GM12875 (cell line): Measurements from ENCODE around the gene A4GALT.
"Not testable (repeated sequence)": the region's sequence is repeated elsewhere in the genome, so short reads cannot be mapped to it uniquely, and the experiment has no call there.

Source experiments
- H3K4me3 ChIP-seq: one replicate; pipeline ENCODE4 v1.5.1; 2011; ENCODE audit warnings: low read depth, low read length, control low read depth
- CTCF ChIP-seq: IDR thresholded peaks from 2 replicates; pipeline ENCODE4 v1.5.1; 2011; ENCODE audit warnings: low read depth, mild to moderate bottlenecking, control low read depth, inconsistent platforms, low read length, moderate library complexity, borderline replicate concordance; ENCODE audit not compliant: insufficient read depth

The A4GALT gene

GRCh38 chr22:42678894-42679293 lies 41.8 kb downstream of the A4GALT start:
- no peak for TF ChIP-seq CTCF
- no peak overlapping the region for H3K4me3 ChIP-seq

GRCh38 chr22:42677936-42678335 lies 42.7 kb downstream of the A4GALT start:
- not testable (repeated sequence) for H3K4me3 ChIP-seq

- TF ChIP-seq CTCF = no peak
Observed at GRCh38 chr22:42676059-42676607, 44.5 kb downstream of the A4GALT start.

GRCh38 chr22:42673898-42674401 lies 46.7 kb downstream of the A4GALT start:
- TF ChIP-seq CTCF = no peak
- no peak overlapping the region for H3K4me3 ChIP-seq

More at GRCh38 chr22:42676059-42676607, 44.5 kb downstream of the A4GALT start:
- no peak overlapping the region for H3K4me3 ChIP-seq

GRCh38 chr22:42673071-42673470 lies 47.6 kb downstream of the A4GALT start:
- H3K4me3 ChIP-seq = not testable (repeated sequence)

- no peak overlapping the region for H3K4me3 ChIP-seq
- no peak for TF ChIP-seq CTCF
Observed at GRCh38 chr22:42670921-42671709, 49.6 kb downstream of the A4GALT start.

GRCh38 chr22:42670046-42670445 lies 50.6 kb downstream of the A4GALT start:
- TF ChIP-seq CTCF = no peak
- no peak overlapping the region for H3K4me3 ChIP-seq

- not testable (repeated sequence) for H3K4me3 ChIP-seq
Observed at GRCh38 chr22:42666393-42666792, 54.3 kb downstream of the A4GALT start.
